Measurements from ENCODE around the gene CETN2. TPM values are rescaled to one million over a fixed set of nuclear protein-coding genes. Genes with fewer than 3 reads are reported as not detected.

CETN2 gene
- total and polyA plus RNA-seq, 2 donors (not counting 3 experiments of a cell fraction or from before 2014, with no cell fraction given): 15.4 to 28.2 TPM

GRCh38 chrX:152850465-152850864 is 19.9 kb upstream of the CETN2 start:
- no peak overlapping the region for H2AFZ ChIP-seq (ENCODE audit: low read depth, low read length)
- H4K20me1 ChIP-seq (replicated peaks; ENCODE audit: control insufficient read depth, extremely low read depth, insufficient read depth, low read length): no peaks in the 10 kb centered on the region
- H3K9me1 ChIP-seq (replicated peaks; ENCODE audit: control insufficient read depth, extremely low read depth, insufficient read depth, low read length): no peaks in the 10 kb centered on the region
- H3K4me1 ChIP-seq (ENCODE audit: control insufficient read depth, extremely low read depth, insufficient read depth, low read length): no peaks in the 10 kb centered on the region
- intact Hi-C loops (cut with micrococcal nuclease) (no loop called here), dilution Hi-C loops (cut with MboI; ENCODE audit: extremely low pct_ligation_motif_present, low sequenced_read_pairs) (no loop called here)
- peaks cover 0 to 4% of the 10 kb centered on the region in 2 experiments for H3K36me3 ChIP-seq (ENCODE audit: control insufficient read depth in 2 of 2, extremely low read depth in 1 of 2, insufficient read depth in 2 of 2, low read length in 2 of 2)
- BruUV-seq (replicated peaks): no TSS peak
- no peaks in the 10 kb centered on the region for H3K9me3 ChIP-seq (replicated peaks; ENCODE audit: control insufficient read depth, insufficient read depth, low read length)
- peaks cover 3% of the 10 kb centered on the region for H3K79me2 ChIP-seq (ENCODE audit: control insufficient read depth, insufficient read depth, low read length)
- FAIRE-seq (no peak), DNase-seq (ENCODE audit: low read depth, low spot score) (no peak)
- ChIA-PET CTCF (no interaction called here), POLR2A (no interaction called here)
- no peak for TF ChIP-seq EZH2 (IDR thresholded peaks at IDR 0.05; ENCODE audit: borderline replicate concordance, low read depth, low read length, severe bottlenecking)
- no peak for TF ChIP-seq POLR2A (IDR thresholded peaks at IDR 0.05; ENCODE audit: low read depth, low read length)
- no peak overlapping the region for H3K27ac ChIP-seq (ENCODE audit: insufficient read depth, low read depth, low read length)
- no peak overlapping the region for H3K4me2 ChIP-seq (ENCODE audit: insufficient read depth, low read length)
- no peak overlapping the region for H3K9ac ChIP-seq (replicated peaks; ENCODE audit: extremely low read depth, insufficient read depth, low read length)
- no peak overlapping the region for H3K4me3 ChIP-seq (replicated peaks in 1 of 3; ENCODE audit: insufficient read depth in 1 of 3, low read depth in 1 of 3, low read length in 3 of 3)
- H3K27me3 ChIP-seq (ENCODE audit: control insufficient read depth in 2 of 2, insufficient read depth in 2 of 2, low read length in 2 of 2): no peaks in the 10 kb centered on the region

GRCh38 chrX:152847281-152847680 is 16.7 kb upstream of the CETN2 start:
- peaks cover 8% of the 10 kb centered on the region for H3K4me1 ChIP-seq (ENCODE audit: control insufficient read depth, extremely low read depth, insufficient read depth, low read length)
- no peak overlapping the region for H3K4me2 ChIP-seq (ENCODE audit: insufficient read depth, low read length)
- no peak overlapping the region for H3K9ac ChIP-seq (replicated peaks; ENCODE audit: extremely low read depth, insufficient read depth, low read length)
- no peaks in the 10 kb centered on the region for H3K9me3 ChIP-seq (replicated peaks; ENCODE audit: control insufficient read depth, insufficient read depth, low read length)
- ChIA-PET POLR2A (no interaction called here), CTCF (no interaction called here)
- no peak overlapping the region for H3K27ac ChIP-seq (ENCODE audit: insufficient read depth, low read depth, low read length)
- H3K27me3 ChIP-seq (ENCODE audit: control insufficient read depth in 2 of 2, insufficient read depth in 2 of 2, low read length in 2 of 2): no peaks in the 10 kb centered on the region
- H3K4me3 ChIP-seq (replicated peaks in 1 of 3; ENCODE audit: insufficient read depth in 1 of 3, low read depth in 1 of 3, low read length in 3 of 3): no peak overlapping the region
- dilution Hi-C loops (cut with MboI; ENCODE audit: extremely low pct_ligation_motif_present, low sequenced_read_pairs) (no loop called here), intact Hi-C loops (cut with micrococcal nuclease) (no loop called here)
- no peak for TF ChIP-seq MYC (IDR thresholded peaks at IDR 0.05; ENCODE audit: low read depth, low read length)
- TF ChIP-seq FOS (IDR thresholded peaks at IDR 0.05; ENCODE audit: borderline replicate concordance, insufficient read depth, low read length): no peak
- TF ChIP-seq MAX (IDR thresholded peaks at IDR 0.05; ENCODE audit: insufficient read depth, insufficient read length): no peak
- no peak for TF ChIP-seq JUN (IDR thresholded peaks at IDR 0.05; ENCODE audit: borderline replicate concordance, insufficient read depth, insufficient read length, low read depth)
- no peak for TF ChIP-seq EZH2 (IDR thresholded peaks at IDR 0.05; ENCODE audit: borderline replicate concordance, low read depth, low read length, severe bottlenecking)
- no peak for TF ChIP-seq POLR2A (IDR thresholded peaks at IDR 0.05; ENCODE audit: low read depth, low read length)
- no peak for TF ChIP-seq POLR2AphosphoS5 (IDR thresholded peaks at IDR 0.05; ENCODE audit: insufficient read depth, low read depth, low read length)
- FAIRE-seq (peak; percentile 12), DNase-seq (ENCODE audit: low read depth, low spot score) (no peak)
- H3K9me1 ChIP-seq (replicated peaks; ENCODE audit: control insufficient read depth, extremely low read depth, insufficient read depth, low read length): no peaks in the 10 kb centered on the region
- no TSS peak for BruUV-seq (replicated peaks)
- H3K36me3 ChIP-seq (ENCODE audit: control insufficient read depth in 2 of 2, extremely low read depth in 1 of 2, insufficient read depth in 2 of 2, low read length in 2 of 2): peaks cover 0 to 4% of the 10 kb centered on the region in 2 experiments
- H4K20me1 ChIP-seq (replicated peaks; ENCODE audit: control insufficient read depth, extremely low read depth, insufficient read depth, low read length): no peaks in the 10 kb centered on the region
- H3K79me2 ChIP-seq (ENCODE audit: control insufficient read depth, insufficient read depth, low read length): peaks cover 33% of the 10 kb centered on the region
- no peak overlapping the region for H2AFZ ChIP-seq (ENCODE audit: low read depth, low read length)
